Upper lobe of left lung (tissue), 4 donors: ENCODE measurements around the gene FAM81A.

Experiments used
- CTCF ChIP-seq, 6 experiments: fragments of 450-650 bp in 4 of 6; fragments of 200-600 bp in 2 of 6; sonication (generic) in 2 of 6; IDR thresholded peaks; one replicate each; pipeline ENCODE4 v1.5.1; 2016 to 2019; ENCODE audit warnings: antibody characterized with exemption in 6 of 6
- EP300 ChIP-seq, 4 donors: sonication (generic); formaldehyde crosslinking; IDR thresholded peaks; one replicate each; pipeline ENCODE4 v1.5.1; 2017; ENCODE audit warnings: antibody characterized with exemption in 4 of 4, control low read depth in 2 of 4
- POLR2A ChIP-seq, 4 donors: fragments of 450-650 bp; IDR thresholded peaks; one replicate each; pipeline ENCODE4 v1.5.1; 2016 to 2017; ENCODE audit warnings: antibody characterized with exemption in 4 of 4, mild to moderate bottlenecking in 2 of 4

- no peak for TF ChIP-seq CTCF (IDR thresholded peaks at IDR 0.05)
- no peak for TF ChIP-seq POLR2A (IDR thresholded peaks at IDR 0.05)
- TF ChIP-seq EP300 (IDR thresholded peaks at IDR 0.05) = no peak
Measured at GRCh38 chr15:59407946-59408345, 30.0 kb upstream of the FAM81A start.
